ENCODE data around the gene MBP.

MBP gene

GRCh38 chr18:77114415-77115191 lies 18.0 kb downstream of the MBP start:
- DNase-seq (ENCODE audit: low read depth) = peak; percentile 94

DNA sequence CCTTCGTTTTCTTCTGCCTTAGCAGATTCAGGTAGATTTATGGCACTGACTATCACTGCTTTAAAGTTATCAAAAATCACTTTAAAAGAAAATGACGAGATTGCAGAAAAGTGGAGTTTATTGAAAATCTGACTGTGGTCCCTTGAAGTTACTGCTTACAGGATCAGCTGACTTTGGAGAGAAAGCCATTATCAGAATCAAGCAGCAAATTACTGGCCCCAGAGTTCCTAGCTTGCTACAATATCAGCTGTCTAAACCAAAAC lies 18.5 kb downstream of the MBP start:
- DNase-seq (ENCODE audit: low read depth) = no peak

DNA sequence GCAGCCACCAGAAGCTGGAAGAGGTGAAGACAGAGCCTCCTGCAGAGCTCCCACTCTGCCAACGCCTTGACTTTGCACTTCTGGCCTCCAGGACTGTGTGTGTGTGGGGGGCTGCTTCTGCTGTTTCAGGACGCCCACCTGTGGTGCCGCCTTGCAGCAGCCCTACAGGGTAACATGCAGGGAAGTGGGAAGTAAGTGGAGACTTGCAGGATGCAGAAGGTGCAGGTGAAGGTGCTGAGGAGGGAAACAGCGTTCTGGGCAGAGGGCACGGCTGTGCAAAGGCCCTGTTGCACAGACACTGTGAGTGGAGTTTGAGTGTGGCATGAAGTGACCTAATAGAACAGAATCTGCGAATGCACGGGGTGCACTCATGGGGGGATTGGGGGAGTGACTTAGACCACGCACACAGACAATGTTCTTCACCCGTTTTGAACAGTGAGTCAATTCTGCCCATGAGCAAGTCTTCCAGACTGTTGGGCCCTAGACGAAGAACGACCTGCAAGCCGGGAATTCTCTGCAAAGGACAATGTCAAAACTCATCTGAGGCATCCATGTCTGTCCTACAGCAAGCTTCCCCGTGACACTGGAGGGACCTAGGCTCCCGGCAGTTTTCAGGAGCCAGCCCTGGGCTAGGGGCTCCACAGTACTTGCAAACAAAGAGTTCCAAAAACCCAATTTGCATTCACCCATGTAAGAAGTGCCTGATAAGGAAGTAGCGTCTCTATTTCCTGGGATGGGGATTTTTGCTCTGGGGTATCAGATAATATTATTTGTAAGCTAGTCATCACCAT lies 19.0 kb downstream of the MBP start:
- DNase-seq (ENCODE audit: low read depth) = no peak

- no peak for DNase-seq (ENCODE audit: low read depth)
These were observed 19.9 kb downstream of the MBP start for GRCh38 chr18:77112747-77113092.

DNA sequence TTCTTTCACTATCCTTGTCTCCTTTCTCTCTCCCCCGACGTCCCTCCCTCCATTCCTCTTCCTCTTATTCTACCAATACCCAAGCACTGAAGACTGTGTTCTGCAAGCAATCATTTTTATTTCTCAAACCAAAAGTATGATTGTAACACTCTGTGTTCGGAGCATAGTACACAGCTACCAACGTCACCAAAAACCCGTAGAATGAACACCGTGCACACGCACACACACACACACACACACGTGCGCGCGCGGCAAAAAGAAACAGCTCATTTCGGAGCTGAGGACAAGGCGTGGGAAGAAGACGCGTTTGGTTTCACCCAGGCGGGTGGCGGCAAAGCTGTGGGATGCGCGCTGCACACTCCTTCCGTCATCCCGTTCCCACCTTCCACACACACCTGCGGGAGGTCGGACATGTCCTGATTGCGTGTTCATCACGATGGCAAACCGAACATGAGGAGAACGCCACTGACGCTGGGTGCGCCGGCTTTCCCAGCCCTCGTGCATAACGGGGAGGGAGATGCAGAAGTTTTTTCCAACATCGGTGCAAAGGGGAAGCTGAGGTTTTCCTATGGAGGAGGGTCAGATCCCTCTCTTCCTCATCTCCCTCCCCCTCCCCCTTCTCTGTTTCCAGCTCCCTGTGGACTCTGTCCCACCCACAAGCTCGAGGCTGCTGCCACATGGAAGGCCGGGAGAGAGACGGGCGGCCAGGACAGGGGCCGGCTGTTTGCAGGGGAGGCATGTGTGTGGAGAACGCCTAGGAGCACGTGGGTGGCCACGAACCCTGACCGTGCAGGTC lies 20.4 kb downstream of the MBP start:
- DNase-seq (ENCODE audit: low read depth) = no peak

DNA sequence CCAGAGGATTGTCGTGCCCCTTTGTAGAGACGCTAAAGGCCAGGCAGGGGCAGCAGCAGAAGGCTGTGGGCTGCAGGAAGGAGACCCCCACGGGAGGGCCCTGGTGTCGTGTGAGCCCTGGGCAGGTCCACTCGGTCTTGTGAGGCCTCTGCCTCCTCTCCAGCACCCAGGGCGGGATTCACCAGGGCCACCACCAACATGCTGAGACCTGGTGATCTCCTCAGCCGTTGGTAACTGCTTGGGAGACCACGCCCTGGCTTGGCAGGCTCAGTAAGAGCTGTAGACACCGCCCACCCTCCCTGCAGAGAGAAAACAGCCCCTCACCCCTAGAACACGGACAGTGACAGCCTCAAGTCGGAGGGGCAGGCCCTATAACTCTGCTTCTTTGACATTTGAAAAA lies 21.1 kb downstream of the MBP start:
- no peak for DNase-seq (ENCODE audit: low read depth)

- DNase-seq (ENCODE audit: low read depth) = no peak
These were observed 21.6 kb downstream of the MBP start for GRCh38 chr18:77110936-77111335.

GRCh38 chr18:77110400-77110799 lies 22.2 kb downstream of the MBP start:
- DNase-seq (ENCODE audit: low read depth) = no peak

DNA sequence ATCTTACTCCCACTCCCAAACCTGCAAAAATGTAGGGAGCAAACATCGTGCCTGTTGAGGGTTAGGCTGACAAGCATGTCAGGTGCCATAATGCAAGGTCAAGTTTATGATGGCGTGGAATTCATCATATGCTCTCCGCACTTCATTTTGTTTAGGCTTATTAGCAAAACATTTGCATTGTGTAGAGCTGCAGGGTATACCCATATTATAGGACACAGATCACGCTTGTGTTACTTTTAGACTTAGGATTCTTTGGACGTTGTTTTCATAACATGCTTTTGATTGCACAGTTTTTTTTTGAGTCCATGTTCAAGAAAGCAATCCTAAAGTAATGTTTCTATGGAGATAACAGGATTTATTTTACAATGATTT lies 22.9 kb downstream of the MBP start:
- DNase-seq (ENCODE audit: low read depth) = no peak

DNA sequence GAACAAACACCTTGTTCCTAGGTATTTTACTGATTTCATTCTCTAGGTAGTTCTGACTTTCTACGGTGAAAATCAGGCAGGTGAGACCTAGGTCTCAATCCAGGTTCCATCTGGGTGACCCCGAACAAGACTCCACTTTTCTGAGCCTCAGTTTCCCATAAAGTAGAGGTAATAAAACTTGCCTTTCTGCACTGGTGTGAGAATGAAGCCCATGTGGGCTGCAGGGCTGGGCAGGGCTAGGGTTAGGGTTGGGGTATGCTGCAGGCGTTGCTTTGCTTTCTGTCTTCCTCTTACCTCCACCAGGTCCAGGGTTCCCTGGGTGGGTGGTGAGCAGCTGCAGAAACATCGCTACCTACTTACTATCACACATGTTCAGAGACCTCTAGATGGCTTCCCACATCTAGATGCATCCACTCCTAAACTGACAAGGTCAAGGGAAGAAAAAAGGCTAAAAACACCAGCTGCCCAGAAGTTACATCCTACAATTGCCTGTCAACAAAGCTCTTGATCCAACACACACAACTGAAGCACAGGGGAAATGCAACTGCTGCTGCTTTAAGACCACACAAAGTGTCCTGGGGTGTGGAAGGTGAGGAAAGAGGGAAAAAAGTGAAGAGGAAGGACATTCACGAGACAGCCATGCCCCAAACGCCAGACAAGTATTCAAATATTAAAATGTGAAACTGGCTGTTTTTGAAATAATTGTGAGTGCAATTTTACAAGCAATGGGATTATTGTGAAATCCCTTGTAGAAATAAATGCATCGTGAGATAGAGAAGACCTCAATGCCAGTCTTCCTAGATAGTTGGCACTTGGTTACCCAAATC lies 23.5 kb downstream of the MBP start:
- DNase-seq (ENCODE audit: low read depth) = no peak

DNA sequence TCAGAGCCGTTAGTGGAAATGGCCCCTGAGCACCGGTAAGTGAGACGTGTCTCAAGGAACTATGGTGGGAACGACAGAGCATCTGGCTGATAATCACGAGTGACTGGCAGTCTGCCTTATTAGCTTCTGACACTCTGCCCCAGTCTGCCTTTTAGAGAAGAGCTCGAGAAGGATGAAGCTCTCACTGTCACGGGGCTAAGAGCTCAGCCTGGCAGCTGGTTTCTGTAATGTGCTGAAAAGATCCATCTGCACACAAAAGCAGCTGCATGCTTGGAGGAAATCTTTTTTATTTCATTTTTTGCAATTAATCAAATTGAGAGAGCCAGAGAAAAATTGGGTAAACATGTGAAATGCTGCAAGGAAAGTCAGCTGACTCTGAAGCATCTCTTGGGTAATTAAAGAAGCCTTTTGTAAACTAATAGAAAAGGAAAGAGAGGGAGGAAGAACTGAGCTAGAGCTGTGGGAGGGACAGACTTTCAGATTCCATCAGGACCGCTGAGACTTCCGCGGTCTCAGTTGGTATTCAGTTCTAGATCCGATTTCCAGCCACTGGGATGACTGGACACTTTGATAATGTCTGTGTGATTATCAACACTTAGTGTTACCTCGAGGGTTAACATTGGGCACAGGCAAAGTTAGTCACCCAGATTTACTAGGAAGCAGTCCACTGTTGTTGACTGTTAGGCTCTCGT lies 24.4 kb downstream of the MBP start:
- DNase-seq (ENCODE audit: low read depth) = peak; percentile 55

GRCh38 chr18:77107292-77107691 lies 25.3 kb downstream of the MBP start:
- DNase-seq (ENCODE audit: low read depth) = no peak

GRCh38 chr18:77106331-77106730 lies 26.3 kb downstream of the MBP start:
- DNase-seq (ENCODE audit: low read depth) = no peak

GRCh38 chr18:77105680-77106079 lies 26.9 kb downstream of the MBP start:
- DNase-seq (ENCODE audit: low read depth) = no peak

GRCh38 chr18:77105028-77105427 lies 27.6 kb downstream of the MBP start:
- DNase-seq (ENCODE audit: low read depth) = no peak

DNA sequence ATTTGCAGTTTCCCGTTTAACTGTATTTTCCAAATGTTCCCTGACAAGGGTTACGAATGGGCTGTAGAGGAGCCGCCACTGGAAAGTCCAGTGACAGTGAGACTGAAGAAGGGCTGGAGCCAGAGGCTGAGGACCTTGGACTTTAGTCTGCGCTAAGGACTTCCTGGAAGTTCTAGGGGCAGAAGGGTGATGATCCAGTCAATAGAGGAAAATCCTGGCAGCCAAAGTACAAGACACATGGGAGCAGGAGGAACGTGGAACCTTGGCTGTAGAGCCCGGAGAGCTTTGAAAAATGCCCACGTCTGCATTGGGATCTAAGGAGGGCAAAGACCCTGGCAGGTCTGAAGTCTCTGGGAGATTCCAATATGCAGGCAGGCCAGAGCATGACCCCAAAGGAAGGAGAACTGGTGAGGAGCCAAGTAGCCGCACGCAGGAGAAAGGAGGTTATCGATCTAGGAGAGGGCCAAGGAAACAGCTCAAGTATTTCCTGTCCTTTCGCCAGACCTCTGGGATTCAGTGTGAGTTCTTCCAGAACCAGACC lies 28.5 kb downstream of the MBP start:
- no peak for DNase-seq (ENCODE audit: low read depth)

DNA sequence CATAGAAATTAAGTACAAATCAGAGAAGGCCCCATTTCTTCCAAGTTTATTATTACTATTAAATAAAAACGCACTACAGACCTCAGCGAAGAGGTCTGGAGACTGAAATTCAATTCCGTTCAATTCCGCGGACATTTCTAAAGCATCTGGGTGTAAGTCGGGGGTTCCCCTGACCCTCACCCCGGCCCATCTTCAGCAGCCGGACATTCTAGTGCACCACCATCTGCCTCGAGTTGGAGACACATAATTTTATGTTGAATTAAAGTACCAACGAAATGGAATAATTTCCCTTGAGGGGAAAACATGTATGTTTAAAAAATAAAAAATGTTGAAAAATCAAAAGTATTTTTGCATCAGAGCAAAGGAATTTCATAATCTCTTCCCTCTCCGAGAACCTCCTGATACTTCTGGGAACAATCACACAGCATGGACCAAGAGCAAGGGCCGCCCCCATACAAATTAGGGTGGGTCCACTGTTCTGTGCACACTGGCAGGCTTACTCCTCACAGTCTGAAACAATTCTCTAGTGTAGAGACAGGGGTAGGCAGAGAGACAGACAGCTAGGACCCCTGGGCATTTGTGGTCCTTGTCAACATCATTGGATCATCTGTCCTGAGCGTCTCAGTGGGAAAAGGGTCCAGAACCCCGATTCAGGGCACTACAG lies 29.3 kb downstream of the MBP start:
- no peak for DNase-seq (ENCODE audit: low read depth)

- DNase-seq (ENCODE audit: low read depth) = peak; percentile 65
These were observed 30.1 kb downstream of the MBP start for GRCh38 chr18:77102259-77103040.

GRCh38 chr18:77101410-77102258 lies 30.9 kb downstream of the MBP start:
- DNase-seq (ENCODE audit: low read depth) = peak; percentile 90

Data from GM04504 (cell line).